Measurements from ENCODE around the gene CD177.
"Not testable (repeated sequence)": the region's sequence is repeated elsewhere in the genome, so short reads cannot be mapped to it uniquely, and the experiment has no call there.

DNA sequence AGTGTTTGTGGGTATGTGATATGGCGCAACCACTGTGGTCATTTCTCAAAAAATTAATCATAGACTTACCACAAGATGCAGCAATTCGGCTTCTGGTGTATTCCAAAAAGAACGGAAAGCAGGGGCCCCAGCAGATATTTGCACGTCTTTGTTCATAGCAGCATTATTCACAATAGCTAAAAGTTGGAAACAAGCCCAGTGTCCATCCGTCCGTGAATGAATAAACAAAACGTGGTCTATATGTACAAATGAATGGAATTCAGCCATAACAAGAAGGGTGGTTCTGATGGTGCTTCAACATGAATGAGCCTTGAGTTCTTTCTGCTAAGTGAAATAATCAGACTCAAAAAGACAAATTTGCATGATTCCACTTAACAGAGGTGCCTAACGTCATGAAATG, 11.4 kb upstream of the CD177 start:
- not testable (repeated sequence) for TF ChIP-seq CTCF, POLR2A, POLR2AphosphoS5 (IDR thresholded peaks at IDR 0.05)
